ENCODE results near the gene SNRNP27.

SNRNP27 gene

DNA sequence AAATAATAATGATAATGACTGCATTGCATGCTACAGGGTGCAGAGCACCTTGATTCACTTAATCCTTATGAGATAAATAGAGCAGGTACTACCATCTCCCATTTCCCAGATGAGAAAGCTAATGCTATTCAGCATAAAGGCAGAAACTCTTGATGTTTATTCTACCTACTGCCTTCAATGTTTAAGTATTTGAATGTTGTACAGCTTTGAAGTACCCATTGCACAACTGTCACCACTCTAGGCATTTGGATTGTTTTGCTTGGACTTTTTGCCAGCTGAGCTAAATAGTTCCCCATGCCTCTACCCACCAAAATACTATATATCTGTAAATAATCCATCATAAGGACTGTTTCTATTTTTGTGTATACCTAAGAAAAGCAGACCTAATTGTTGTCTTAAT is 13.5 kb downstream of the SNRNP27 start:
- no peak for DNase-seq (ENCODE audit: low read depth)
- TF ChIP-seq, protein P1, sequence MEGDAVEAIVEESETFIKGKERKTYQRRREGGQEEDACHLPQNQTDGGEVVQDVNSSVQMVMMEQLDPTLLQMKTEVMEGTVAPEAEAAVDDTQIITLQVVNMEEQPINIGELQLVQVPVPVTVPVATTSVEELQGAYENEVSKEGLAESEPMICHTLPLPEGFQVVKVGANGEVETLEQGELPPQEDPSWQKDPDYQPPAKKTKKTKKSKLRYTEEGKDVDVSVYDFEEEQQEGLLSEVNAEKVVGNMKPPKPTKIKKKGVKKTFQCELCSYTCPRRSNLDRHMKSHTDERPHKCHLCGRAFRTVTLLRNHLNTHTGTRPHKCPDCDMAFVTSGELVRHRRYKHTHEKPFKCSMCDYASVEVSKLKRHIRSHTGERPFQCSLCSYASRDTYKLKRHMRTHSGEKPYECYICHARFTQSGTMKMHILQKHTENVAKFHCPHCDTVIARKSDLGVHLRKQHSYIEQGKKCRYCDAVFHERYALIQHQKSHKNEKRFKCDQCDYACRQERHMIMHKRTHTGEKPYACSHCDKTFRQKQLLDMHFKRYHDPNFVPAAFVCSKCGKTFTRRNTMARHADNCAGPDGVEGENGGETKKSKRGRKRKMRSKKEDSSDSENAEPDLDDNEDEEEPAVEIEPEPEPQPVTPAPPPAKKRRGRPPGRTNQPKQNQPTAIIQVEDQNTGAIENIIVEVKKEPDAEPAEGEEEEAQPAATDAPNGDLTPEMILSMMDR (IDR thresholded peaks at IDR 0.05; ENCODE audit: low read length, missing control alignments), result no peak
- no peak overlapping the region for H3K4me3 ChIP-seq (replicated peaks; ENCODE audit: low read depth, low read length)

DNA sequence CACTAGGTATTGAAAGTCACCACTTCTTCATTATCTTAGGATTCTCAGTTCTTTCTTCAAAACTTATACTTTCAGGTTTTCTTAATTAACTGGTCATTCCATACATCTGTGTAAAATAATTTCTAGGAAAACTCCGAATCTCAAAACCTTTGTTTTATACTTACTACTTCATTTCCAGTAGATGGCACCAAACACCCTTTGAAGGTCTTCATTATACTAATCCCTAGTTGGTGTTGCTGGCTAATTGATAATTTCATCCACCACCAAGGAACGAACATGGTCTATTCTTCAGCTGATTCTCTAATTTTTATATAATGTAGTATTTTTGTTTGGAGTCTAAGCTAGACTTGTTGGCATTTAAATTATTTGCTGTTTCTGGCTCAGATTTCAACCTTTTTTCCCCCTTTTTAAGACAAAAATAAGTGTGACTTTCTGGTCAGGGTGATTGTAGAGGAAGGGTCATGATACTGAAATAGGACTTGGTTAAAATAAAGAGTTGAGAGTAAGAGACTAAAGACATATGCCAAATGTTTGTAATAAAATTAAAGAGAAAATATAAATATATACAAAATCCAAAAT is 18.3 kb downstream of the SNRNP27 start:
- no peak overlapping the region for H3K4me3 ChIP-seq (replicated peaks; ENCODE audit: low read depth, low read length)
- TF ChIP-seq, protein P1 (IDR thresholded peaks at IDR 0.05; ENCODE audit: low read length, missing control alignments), result peak; percentile 58
- DNase-seq (ENCODE audit: low read depth), result peak; percentile 70

DNA sequence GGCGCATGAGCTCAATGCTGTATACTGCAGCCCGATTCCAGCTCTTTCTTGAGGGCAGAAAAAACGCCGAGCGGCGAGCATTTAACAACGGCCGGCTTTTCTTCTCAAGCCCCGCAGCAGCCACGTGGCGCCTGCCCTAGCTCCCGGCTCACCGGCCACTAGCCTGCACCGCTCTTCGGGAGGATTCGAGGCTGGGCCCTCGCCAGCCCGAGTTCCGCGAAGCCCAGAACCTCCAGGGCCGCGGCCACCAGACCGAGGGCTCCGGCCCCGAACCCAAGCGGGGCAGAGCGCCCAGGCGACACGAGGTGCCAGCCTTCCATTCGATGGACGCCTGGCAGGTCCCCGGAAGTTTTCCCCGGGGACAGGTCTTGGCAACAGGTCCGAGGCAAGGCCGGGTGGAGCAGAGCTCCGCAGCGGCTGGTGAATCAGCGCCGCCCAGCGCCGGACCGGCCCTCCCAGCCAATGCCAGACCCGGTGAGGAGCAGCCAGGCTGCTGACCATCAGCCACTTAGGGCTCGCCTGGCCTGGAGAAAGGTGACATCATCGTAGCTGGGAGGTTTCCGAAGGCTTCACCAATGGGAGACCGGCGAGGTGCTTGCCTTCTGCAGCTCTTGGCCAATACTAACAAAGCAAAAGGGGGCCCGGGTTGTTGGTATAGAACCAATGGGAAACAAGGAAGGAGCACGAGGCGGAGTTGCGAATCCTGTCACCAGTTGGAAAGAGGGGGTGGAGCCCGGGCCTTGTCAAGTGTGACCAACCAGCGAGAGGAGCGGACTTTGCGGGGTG is 20.6 kb downstream of the SNRNP27 start:
- peak overlapping the region; percentile 66 for H3K4me3 ChIP-seq (replicated peaks; ENCODE audit: low read depth, low read length)
- peak; percentile 100 for DNase-seq (ENCODE audit: low read depth)
- TF ChIP-seq, protein P1 (IDR thresholded peaks at IDR 0.05; ENCODE audit: low read length, missing control alignments), result no peak

DNA sequence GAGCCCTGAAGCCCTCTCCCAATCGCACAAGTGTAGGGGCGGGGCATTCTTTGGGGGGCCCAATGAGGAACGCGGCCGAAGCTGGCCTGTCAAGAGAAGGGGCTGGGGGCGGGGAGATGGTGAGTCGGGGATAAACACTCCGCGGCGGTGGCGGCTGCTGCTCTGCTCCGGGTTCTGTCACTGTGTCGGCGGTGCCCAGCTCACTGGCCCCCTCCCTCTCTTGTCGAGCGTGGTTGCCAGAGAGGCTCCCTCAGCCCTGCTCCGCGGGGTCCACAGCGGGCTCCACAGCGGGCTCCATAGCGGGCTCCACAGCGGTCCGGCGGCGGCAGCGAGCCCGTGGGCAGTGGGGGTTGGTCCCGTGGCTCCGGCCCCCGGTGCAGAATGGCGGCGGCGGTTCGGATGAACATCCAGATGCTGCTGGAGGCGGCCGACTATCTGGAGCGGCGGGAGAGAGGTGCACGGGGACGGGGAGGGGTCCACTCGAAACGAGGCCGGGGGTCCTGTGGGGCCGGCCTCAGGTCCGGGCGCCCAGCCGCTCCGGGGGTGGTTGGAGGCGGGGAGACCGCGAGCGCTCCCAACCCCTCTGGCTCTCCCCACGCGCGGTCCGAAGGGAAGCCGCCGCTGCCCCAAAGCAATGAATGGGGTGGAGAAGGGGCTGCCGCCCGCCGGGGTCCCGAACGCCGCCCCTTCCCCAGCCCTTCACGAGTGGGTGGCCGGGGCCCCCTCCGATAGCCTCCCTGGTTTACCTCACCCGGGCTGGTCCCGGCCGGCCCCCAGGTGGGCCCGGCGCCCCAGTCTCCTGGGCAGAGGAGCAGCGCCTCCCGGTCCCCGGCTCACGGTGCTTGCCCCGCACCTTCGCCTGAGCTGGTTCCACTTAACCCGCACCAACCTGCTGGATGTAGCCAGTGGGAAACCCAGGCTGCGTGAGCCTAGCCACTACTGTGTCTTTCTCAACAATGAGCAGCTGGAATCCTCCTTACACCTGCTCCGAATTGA is 21.5 kb downstream of the SNRNP27 start, which contains the start of gene MXD1:
Gene MXD1 (plus strand): TSS at position 160 of the 996 bp plus-strand sequence. CDS start 222 bp downstream, at position 382.
- no peak for DNase-seq (ENCODE audit: low read depth)
- peak within 1 kb of the TSS; percentile 77 for H3K4me3 ChIP-seq (replicated peaks; ENCODE audit: low read depth, low read length)
- TF ChIP-seq, protein P1 (IDR thresholded peaks at IDR 0.05; ENCODE audit: low read length, missing control alignments), result no peak

DNA sequence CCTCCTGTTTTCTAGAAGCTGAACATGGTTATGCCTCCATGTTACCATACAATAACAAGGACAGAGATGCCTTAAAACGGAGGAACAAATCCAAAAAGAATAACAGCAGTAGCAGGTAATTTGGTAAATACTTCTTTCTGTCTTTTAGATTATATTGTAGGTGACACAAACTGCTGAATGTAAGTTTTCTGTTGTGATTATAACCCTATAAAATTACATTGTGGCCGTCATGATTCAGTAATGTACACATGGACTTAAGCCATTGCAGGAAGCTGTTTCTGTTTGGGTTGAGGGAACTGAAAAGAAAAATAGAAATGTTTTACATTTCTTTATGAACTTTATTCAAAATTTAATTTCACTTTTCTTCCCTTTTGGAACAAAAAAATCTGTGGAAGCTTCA is 22.4 kb downstream of the SNRNP27 start:
- no peak for DNase-seq (ENCODE audit: low read depth)
- TF ChIP-seq, protein P1 (IDR thresholded peaks at IDR 0.05; ENCODE audit: low read length, missing control alignments), result no peak

DNA sequence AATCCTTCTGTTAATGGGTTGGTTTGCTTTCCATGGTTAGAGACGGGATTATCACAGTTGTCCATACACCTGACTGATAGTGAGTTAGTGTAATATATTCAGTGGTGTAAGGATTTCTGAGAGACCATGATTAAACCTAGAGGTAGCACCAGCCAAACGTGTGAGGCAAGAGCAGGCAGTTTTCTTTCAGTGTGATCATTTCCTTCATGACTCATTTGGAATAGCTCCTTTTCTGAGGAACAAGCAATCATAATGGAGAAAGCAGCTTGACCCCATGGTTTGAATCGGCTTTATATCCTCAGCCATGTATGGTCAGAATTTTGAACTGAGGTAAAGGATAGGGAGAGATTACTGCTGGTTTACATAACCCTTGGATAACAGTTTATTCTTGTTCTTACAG is 24.1 kb downstream of the SNRNP27 start:
- DNase-seq (ENCODE audit: low read depth), result peak; percentile 94
- peak overlapping the region; percentile 21 for H3K4me3 ChIP-seq (replicated peaks; ENCODE audit: low read depth, low read length)
- TF ChIP-seq, protein P1 (IDR thresholded peaks at IDR 0.05; ENCODE audit: low read length, missing control alignments), result no peak

More for the DNA sequence above, 22.4 kb downstream of the SNRNP27 start:
- H3K4me3 ChIP-seq (replicated peaks; ENCODE audit: low read depth, low read length), result peak overlapping the region; percentile 77

Measured in fibroblast of pulmonary artery (primary cell).